ENCODE data around the gene EXOC3L1. TPM values are rescaled to one million over a fixed set of nuclear protein-coding genes. Genes with fewer than 3 reads are reported as not detected.

Gene EXOC3L1
- total RNA-seq, 2 experiments from 2014 or later: 0.23 TPM; not detected in 1

DNA sequence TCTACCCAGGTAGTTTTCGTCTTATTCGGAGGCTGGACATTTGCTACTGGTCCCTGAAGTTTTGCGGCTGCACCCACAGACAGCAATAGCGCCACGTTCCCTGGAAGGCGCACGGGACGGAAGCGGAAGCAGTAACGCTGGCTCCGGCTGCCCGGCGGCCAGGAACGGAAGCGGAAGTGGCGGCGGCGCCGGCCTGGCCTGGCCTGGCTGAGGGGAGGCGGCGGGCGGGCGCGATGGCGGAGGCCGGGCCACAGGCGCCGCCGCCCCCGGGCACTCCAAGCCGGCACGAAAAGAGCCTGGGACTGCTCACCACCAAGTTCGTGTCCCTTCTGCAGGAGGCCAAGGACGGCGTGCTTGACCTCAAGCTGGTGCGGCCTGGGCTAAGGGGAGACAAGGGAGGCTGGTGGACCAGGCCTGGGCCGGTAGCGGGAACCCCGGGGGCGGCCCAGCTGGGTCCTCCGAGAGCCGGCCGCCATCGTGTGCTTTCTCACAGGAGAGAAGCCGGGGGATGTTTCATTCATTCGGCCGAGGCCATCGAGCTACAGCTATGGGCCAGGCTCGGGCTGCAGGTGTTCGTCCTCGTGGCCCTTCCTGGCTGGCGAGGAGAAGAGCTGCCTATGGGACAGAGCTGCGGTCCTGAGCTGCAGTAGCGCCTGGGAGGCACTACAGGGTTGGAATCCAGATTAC is 2.2 kb upstream of the EXOC3L1 start, which contains the start of gene E2F4:
TSS of gene E2F4 (plus strand) at position 161 of the 687 bp plus-strand sequence. CDS start at position 234, 73 bp downstream.
- ChIA-PET POLR2A (interaction anchor here (0.9 to 2.2 kb wide), 5 partner anchors 15 to 44 kb away, joined by 4 to 9 read pairs (median 5); no protein-coding TSS in a partner anchor), CTCF (interaction anchor here (1.0 to 1.7 kb wide), 7 partner anchors 35 to 239 kb away, joined by 3 to 6 read pairs (median 3); partner anchors contain the start of genes FHOD1 and TMEM208)
- peak within 1 kb of the TSS; percentile 88 for H3K27ac Mint-ChIP-seq
- H3K4me3 Mint-ChIP-seq: peak within 1 kb of the TSS; percentile 93
- peaks cover 42% of the 10 kb centered on the region for H3K36me3 Mint-ChIP-seq (ENCODE audit: low read depth)
- H3K27me3 Mint-ChIP-seq: no peaks in the 10 kb centered on the region
- DNase-seq: peak; percentile 91
- H3K4me1 Mint-ChIP-seq (ENCODE audit: low read depth): peaks cover 45% of the 10 kb centered on the region
- intact Hi-C loops (cut with micrococcal nuclease): loop anchor here (2.0 kb wide), 1 partner anchor 53 kb away; no protein-coding TSS in a partner anchor
- TF ChIP-seq, protein P1, sequence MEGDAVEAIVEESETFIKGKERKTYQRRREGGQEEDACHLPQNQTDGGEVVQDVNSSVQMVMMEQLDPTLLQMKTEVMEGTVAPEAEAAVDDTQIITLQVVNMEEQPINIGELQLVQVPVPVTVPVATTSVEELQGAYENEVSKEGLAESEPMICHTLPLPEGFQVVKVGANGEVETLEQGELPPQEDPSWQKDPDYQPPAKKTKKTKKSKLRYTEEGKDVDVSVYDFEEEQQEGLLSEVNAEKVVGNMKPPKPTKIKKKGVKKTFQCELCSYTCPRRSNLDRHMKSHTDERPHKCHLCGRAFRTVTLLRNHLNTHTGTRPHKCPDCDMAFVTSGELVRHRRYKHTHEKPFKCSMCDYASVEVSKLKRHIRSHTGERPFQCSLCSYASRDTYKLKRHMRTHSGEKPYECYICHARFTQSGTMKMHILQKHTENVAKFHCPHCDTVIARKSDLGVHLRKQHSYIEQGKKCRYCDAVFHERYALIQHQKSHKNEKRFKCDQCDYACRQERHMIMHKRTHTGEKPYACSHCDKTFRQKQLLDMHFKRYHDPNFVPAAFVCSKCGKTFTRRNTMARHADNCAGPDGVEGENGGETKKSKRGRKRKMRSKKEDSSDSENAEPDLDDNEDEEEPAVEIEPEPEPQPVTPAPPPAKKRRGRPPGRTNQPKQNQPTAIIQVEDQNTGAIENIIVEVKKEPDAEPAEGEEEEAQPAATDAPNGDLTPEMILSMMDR (IDR thresholded peaks at IDR 0.05): no peak
- ATAC-seq: peak; percentile 98
- H3K9me3 Mint-ChIP-seq: no peaks in the 10 kb centered on the region

DNA sequence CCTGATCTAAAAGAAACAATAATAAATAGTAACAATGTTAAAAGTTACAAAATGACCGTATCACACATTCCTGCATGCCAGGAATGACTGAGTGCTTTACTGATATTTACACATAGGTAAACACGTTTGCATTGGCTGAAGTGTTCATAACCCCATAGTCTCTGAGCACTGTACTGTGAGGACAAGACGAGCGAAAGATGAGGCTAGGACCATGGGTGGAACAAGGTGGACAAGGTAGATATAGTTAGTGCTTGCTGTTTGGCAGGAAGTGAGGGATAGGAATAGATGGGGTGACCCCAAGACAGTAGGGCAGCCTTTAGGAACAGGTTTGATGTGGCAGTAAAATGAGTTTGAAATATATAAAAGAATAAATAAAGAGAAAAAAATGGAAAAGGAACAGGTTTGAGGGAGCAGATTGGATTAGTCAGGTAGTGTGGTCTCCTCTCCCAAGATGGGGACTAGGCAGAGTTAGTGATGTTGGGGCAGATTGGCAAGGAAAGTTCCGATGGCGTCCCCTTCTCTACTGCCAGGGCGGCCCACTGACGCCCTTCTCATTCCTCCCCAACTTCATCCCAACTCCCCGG is 1.6 kb upstream of the EXOC3L1 start:
- intact Hi-C loops (cut with micrococcal nuclease): no loop called here
- CTCF ChIA-PET: interaction anchor here (1.7 kb wide), 1 partner anchor 55 kb away, joined by 6 read pairs; the partner anchor contains the start of gene FHOD1
- TF ChIP-seq, protein P1 (IDR thresholded peaks at IDR 0.05): no peak
- H3K9me3 Mint-ChIP-seq: no peaks in the 10 kb centered on the region
- peaks cover 36% of the 10 kb centered on the region for H3K36me3 Mint-ChIP-seq (ENCODE audit: low read depth)
- POLR2A ChIA-PET: no interaction called here
- no peaks in the 10 kb centered on the region for H3K27me3 Mint-ChIP-seq
- H3K4me3 Mint-ChIP-seq: peak overlapping the region; percentile 93
- DNase-seq (no peak), ATAC-seq (peak; percentile 34)
- peaks cover 40% of the 10 kb centered on the region for H3K4me1 Mint-ChIP-seq (ENCODE audit: low read depth)
- H3K27ac Mint-ChIP-seq: peak overlapping the region; percentile 88

DNA sequence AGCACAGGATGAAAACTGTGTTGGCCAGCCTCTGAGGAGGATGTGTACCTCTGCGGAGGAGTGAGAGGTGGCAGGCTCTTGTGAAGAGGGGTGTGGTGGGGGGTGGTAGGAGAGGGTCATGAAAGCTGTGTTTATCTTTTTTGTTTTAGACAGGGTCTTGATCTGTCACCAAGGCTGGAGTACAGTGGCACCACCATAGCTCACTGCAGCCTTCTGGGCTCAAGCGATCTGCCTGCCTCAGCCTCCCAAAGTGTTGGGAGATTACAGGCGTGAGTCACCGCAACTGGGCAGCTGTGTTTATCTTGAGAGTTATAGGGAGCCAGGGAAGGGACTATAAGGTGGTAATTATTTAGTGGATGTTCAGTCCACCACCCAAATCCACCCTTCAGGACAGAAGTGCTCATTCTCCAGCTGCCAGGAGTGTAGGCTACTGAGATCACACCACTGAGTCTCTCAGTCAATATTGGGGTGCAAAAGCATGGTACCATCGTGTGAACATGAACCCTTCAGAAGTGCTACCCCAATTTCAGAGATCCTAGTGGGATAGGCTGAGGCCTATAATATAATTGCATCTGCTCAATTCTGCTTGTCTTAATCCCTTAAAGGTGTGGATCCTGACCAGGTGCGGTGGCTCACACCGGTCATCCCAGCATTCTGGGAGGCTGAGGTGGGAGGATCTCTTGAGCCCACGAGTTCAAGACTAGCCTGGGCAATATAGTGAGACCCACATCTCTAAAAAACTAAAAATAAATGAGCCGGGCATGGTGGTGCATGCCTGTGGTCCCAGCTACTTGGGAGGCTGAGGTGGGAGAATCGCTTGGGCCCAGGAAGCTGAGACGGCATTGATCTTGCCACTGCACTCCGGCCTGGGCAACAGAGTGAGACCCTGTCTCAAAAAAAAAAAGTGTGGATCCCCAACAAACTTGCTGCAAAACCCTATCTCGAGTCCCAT is 788 bp upstream of the EXOC3L1 start:
- ChIA-PET CTCF (interaction anchor here (1.9 kb wide), 1 partner anchor 35 kb away, joined by 7 read pairs; no protein-coding TSS in a partner anchor), POLR2A (interaction anchor here (1.1 kb wide), 1 partner anchor 36 kb away, joined by 3 read pairs; no protein-coding TSS in a partner anchor)
- peaks cover 29% of the 10 kb centered on the region for H3K36me3 Mint-ChIP-seq (ENCODE audit: low read depth)
- no peaks in the 10 kb centered on the region for H3K9me3 Mint-ChIP-seq
- TF ChIP-seq, protein P1 (IDR thresholded peaks at IDR 0.05): no peak
- peak overlapping the region; percentile 93 for H3K4me3 Mint-ChIP-seq
- DNase-seq: no peak
- peak overlapping the region; percentile 88 for H3K27ac Mint-ChIP-seq
- H3K27me3 Mint-ChIP-seq: peaks cover under 1% of the 10 kb centered on the region
- H3K4me1 Mint-ChIP-seq (ENCODE audit: low read depth): peaks cover 32% of the 10 kb centered on the region
- ATAC-seq: no peak
- intact Hi-C loops (cut with micrococcal nuclease): no loop called here

DNA sequence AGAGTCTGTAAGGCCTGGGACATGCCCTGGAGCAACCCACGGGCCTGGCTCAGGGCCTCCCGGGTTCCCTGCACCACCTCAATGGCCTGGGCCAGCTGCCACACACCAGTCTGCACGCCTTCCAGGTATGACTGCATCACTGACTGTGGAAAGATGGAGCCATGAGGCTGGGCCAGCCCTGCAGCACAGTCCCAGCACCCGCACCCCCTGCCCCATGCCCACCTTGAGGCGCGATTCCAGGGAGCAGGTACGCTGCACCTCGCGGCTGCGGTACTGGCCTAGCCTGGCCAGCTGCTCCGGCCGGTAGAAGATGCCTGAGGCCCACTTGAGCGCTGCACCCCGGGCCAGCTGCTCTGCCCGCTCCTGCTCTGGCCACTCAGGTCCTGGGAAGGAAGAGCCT is 1.1 kb downstream of the EXOC3L1 start:
- ATAC-seq (no peak), DNase-seq (no peak)
- peaks cover 14% of the 10 kb centered on the region for H3K36me3 Mint-ChIP-seq (ENCODE audit: low read depth)
- peaks cover 28% of the 10 kb centered on the region for H3K4me1 Mint-ChIP-seq (ENCODE audit: low read depth)
- TF ChIP-seq, protein P1 (IDR thresholded peaks at IDR 0.05): no peak
- ChIA-PET CTCF (interaction anchor here (1.3 to 1.9 kb wide), 4 partner anchors 9 to 171 kb away, joined by 3 to 7 read pairs (median 5); no protein-coding TSS in a partner anchor), POLR2A (no interaction called here)
- H3K27ac Mint-ChIP-seq: no peak overlapping the region
- H3K9me3 Mint-ChIP-seq: no peaks in the 10 kb centered on the region
- intact Hi-C loops (cut with micrococcal nuclease): loop anchor here (10.0 kb wide), 1 partner anchor 214 kb away; no protein-coding TSS in a partner anchor
- peaks cover 12% of the 10 kb centered on the region for H3K27me3 Mint-ChIP-seq
- H3K4me3 Mint-ChIP-seq: no peak overlapping the region
